Measurements from ENCODE around the gene CNTNAP2.

DNA sequence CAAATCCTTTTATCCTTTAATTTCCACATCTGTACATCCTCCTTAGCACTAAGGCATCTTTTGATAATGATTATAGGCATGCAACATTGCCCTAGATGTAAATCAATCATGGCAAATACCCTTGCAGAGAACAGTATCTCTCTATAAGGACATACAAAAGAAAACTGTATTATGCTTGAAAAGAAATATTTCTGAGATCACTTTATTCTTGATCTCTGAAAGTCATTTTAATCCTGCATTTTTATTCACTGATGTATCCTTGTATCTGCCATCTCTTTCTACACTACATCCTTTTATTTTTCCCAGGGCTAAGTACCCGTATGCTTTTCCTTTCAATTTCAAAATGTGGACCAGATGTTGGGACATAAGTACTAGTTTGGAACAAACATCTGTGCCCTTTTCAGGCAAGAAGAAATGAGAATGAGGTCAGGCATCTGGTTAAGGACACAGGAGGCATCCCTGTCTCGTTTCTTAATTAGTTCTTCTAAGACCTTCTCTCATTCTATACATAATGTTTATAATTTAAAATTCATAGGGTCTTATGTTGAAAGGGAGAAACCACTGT, 338.6 kb downstream of the CNTNAP2 start:
- TF ChIP-seq, protein P1, sequence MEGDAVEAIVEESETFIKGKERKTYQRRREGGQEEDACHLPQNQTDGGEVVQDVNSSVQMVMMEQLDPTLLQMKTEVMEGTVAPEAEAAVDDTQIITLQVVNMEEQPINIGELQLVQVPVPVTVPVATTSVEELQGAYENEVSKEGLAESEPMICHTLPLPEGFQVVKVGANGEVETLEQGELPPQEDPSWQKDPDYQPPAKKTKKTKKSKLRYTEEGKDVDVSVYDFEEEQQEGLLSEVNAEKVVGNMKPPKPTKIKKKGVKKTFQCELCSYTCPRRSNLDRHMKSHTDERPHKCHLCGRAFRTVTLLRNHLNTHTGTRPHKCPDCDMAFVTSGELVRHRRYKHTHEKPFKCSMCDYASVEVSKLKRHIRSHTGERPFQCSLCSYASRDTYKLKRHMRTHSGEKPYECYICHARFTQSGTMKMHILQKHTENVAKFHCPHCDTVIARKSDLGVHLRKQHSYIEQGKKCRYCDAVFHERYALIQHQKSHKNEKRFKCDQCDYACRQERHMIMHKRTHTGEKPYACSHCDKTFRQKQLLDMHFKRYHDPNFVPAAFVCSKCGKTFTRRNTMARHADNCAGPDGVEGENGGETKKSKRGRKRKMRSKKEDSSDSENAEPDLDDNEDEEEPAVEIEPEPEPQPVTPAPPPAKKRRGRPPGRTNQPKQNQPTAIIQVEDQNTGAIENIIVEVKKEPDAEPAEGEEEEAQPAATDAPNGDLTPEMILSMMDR (IDR thresholded peaks at IDR 0.05) = no peak
- no peak for TF ChIP-seq POLR2A (IDR thresholded peaks at IDR 0.05)

Data from lower leg skin (tissue), 3 donors.